Esophagus squamous epithelium (tissue), 4 donors: ENCODE measurements around the gene GMPPB.

Experiments used
- CTCF ChIP-seq, 6 experiments: fragments of 450-650 bp in 4 of 6; fragments of 200-600 bp in 2 of 6; sonication (generic) in 2 of 6; IDR thresholded peaks; one replicate each; pipeline ENCODE4 v1.5.1; 2016 to 2019; ENCODE audit warnings: antibody characterized with exemption in 6 of 6, mild to moderate bottlenecking in 4 of 6, moderate library complexity in 4 of 6
- POLR2A ChIP-seq, 4 donors: fragments of 450-650 bp; IDR thresholded peaks; one replicate each; pipeline ENCODE4 v1.6.1; 2017; ENCODE audit warnings: antibody characterized with exemption in 4 of 4, mild to moderate bottlenecking in 4 of 4, moderate library complexity in 3 of 4

DNA sequence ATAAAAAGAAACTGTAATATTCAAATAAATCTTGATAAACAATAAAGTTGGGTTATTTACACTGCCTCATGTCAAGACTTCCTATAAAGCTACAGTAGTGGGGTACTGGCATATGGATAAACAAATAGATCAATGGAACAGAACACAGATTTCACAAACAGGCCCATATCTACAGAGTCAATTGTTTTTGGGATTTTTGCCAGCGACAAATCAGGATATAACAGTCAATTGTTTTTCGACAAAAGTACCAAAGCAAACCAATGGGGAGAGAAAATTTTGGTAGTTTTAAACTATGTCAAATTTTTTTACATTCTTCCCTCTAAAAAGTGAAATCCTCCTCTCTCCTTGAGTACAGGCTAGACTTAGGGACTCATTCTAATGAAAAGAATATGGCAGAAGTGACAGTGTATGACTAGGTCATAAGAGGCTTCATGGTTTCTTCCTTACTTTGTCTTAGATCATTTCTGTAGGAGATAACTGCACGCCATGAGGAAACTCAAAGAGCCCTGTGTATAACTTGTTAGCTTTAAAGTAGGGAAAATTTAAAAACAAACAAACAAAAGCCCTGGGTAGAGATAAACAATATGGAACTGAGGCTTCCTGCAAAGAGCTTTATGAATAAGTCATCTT lies 45.6 kb upstream of the GMPPB start:
- no peak for TF ChIP-seq CTCF (IDR thresholded peaks at IDR 0.05)
- no peak for TF ChIP-seq POLR2A (IDR thresholded peaks at IDR 0.05)
